Left ventricle myocardium superior (tissue), 1 donor: Measurements from ENCODE around the gene ANKH. TPM values are rescaled to one million over a fixed set of nuclear protein-coding genes. Genes with fewer than 3 reads are reported as not detected.
"Not testable (repeated sequence)": the region's sequence is repeated elsewhere in the genome, so short reads cannot be mapped to it uniquely, and the experiment has no call there.

Experiments
- ATAC-seq: fragments of 200-7000 bp; cut with Tn5 transposase; one replicate; pipeline ENCODE4 v1.9.1; 2020; ENCODE audit warnings: mild to moderate bottlenecking, moderate library complexity
- DNase-seq: peaks from one replicate; pipeline ENCODE4 v3.0.0-alpha.2; 2020
- intact Hi-C: fragments of 100-400 bp; cut with micrococcal nuclease; formaldehyde crosslinking; loops from one replicate; pipeline ENCODE4 v1.11.0; 2022
- total RNA-seq: library from RNA; stranded (reverse); fragmentation: NEBNext Ultra II Directional; extraction: Animal tissue kit (Norgen Biotek cat#: 25700); gene quantifications from one replicate; pipeline ENCODE4 v1.2.1, GENCODE V29; 2021
- donor health status: DM: no; HTN: yes; CAD: no; lungs with severe emphysema.

Gene ANKH
- total RNA-seq, 1 donor from 2014 or later = 166 TPM

GRCh38 chr5:14838396-14839319 lies 32.9 kb downstream of the ANKH start:
- intact Hi-C loops = no loop called here
- DNase-seq = no peak
- ATAC-seq = no peak

GRCh38 chr5:14837423-14838122 lies 34.0 kb downstream of the ANKH start:
- intact Hi-C loops, DNase-seq, ATAC-seq: not testable (repeated sequence)

GRCh38 chr5:14834584-14835550 lies 36.7 kb downstream of the ANKH start:
- intact Hi-C loops = no loop called here
- ATAC-seq = no peak
- DNase-seq = no peak

DNA sequence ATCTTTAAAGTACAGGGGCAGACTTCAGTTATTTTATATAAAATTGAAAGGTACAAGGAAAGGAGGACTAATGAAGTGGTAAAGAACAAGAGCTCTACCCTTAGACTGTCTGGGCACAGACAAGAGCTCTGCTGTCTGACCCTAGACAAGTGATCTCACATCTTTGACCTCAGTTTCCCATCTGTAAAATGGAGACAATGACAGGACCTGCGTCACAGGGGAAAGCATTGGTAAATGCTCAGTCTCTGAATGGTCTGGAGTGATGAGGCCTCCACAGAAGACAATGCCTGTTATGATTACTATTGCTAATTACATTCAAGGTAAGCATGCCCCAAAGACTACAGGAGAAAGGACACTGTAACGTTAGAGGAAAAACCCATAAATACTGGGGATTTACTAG lies 37.5 kb downstream of the ANKH start:
- DNase-seq (no peak), ATAC-seq (no peak)
- intact Hi-C loops = no loop called here

GRCh38 chr5:14831006-14831338 lies 40.6 kb downstream of the ANKH start:
- DNase-seq (no peak), ATAC-seq (peak; percentile 26)
- intact Hi-C loops = no loop called here

GRCh38 chr5:14830210-14831005 lies 41.2 kb downstream of the ANKH start:
- DNase-seq (no peak), ATAC-seq (peak; percentile 45)
- intact Hi-C loops = no loop called here

DNA sequence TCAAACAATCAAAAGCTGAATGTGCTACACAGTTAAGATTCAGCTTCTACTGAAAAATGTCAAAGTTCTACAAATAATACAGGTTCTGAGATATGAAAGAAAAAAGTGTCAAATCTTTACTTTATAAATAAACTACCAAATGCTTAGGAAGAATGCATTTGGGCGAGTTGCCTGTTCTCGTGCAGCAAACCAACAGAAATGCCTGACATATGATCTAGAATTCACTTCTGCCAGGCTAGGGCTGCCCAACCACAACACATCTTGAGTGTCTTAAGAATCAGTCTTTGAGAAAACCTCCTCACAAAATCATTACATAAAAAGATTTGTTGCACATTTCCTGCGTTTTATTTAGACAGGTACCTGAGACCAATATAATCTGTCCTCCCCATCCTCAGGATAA lies 42.2 kb downstream of the ANKH start:
- no peak for ATAC-seq
- intact Hi-C loops = no loop called here

DNA sequence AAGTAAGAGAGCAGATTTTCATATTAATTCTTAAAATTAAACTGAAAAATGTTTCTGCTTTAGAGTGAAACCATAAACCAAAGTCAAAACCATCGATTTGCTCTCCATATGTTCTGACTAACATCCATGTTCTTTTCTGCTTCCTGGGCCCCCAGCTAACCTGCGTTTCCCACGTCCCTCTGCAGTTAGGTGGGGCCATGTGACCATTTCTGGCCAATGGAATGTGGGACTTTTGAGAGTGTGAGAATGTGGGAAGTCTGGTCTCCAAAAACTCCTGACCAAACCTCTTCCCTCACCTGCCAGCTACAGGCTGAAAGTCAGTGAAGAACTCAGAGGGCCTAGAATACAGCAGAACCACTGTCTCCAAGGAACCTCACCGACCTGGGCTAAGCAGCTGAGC lies 44.9 kb downstream of the ANKH start:
- DNase-seq (no peak), ATAC-seq (no peak)
- intact Hi-C loops = no loop called here

More for the DNA sequence above, 42.2 kb downstream of the ANKH start:
- no peak for DNase-seq

DNA sequence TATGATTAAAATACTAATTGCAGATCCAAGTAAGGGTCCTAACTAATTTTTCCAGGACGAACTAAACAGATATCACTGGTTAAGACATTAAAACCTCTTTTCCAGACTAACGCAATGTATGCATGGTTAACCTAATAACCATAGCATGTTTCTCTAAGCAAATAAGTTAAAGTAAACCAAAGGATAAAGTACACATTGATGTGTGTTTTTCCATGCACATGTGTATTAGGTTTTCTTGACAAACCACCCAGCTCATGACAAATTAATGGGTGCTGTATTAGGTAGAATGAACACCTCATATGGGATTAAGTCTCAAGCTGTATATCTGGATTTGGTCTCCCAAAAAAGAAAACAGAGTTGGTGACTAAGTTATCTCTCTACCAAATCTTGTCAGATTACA lies 45.6 kb downstream of the ANKH start:
- DNase-seq (no peak), ATAC-seq (no peak)
- intact Hi-C loops = no loop called here

GRCh38 chr5:14824499-14824898 lies 47.1 kb downstream of the ANKH start:
- intact Hi-C loops = no loop called here
- ATAC-seq = peak; percentile 19
- no peak for DNase-seq

DNA sequence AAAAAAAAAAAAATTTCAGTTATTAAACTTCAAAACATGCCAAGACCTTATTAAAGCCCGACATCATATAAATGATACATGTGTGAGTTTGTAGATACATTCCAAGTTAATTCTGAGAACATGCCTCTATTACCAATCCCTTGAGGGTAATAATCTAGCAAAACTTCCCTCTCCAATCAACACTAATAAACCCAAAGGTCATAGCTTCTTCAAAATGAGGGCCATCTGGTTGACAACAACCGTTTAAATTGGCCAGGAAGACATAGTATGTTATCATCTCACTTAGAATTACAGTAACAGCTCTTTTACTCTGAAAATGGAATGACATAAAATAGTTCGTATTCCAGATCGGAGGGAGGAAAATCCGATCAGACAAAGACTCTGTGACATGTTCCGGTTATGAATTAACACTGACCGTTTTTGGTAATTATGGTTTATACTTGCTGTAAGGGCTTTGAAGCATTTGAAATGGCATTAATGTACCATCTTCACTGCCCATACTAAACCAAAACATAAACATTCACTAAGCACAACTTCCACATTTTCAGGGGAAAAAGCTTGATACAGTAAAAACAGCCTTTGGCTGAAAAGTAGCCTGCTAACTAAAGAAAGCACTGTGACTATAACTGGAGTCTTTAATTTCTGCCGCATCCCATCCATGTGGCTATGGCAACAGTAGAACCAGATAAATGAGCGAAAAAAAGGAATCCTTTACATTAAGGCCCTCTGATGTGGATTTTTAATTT lies 50.3 kb downstream of the ANKH start:
- DNase-seq (no peak), ATAC-seq (peak; percentile 12)
- intact Hi-C loops = no loop called here

- ATAC-seq (peak; percentile 25), DNase-seq (no peak)
- intact Hi-C loops = no loop called here
These were observed 52.4 kb downstream of the ANKH start for GRCh38 chr5:14818931-14819790.

- intact Hi-C loops = not testable (repeated sequence)
These were observed 53.8 kb downstream of the ANKH start for GRCh38 chr5:14817762-14818136.

GRCh38 chr5:14816999-14817761 lies 54.4 kb downstream of the ANKH start:
- intact Hi-C loops = no loop called here
- no peak for DNase-seq
- peak; percentile 70 for ATAC-seq

More at GRCh38 chr5:14817762-14818136, 53.8 kb downstream of the ANKH start:
- not testable (repeated sequence) for DNase-seq, ATAC-seq

DNA sequence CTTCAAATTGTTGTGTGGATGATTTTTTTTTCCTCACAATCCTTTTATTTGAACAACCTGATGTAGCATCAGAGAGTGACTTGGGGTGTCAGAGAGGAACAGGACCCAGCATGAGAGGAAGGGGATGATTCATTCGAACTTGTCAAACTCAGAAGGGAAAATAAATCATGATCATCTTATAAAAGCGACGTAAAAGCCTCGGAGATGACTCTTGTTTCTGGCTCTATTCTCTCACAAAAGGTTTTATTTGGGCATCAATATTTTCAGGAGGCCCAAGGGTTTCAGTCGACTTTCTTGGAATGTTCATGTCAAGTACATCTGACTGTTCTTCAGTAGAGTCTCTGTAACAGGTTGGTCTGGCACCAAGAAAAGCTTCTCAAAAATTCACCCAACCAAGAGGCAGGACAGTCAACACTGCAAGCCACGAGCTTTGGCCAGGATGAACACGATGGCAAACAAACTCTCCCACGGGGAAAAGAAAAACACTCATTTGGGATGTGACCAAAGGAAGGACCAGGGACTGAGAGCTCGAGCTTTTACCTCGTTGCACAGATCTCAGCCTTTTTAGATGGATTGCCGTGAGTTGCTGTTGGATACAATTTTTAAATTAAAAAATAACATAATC lies 55.1 kb downstream of the ANKH start:
- intact Hi-C loops = no loop called here
- no peak for DNase-seq
- peak; percentile 5 for ATAC-seq

- intact Hi-C loops = no loop called here
- no peak for ATAC-seq
- no peak for DNase-seq
These were observed 57.8 kb downstream of the ANKH start for GRCh38 chr5:14813747-14814146.
